GM12873 (cell line): ENCODE measurements around the gene NAA25.

Source experiments
- TF ChIP-seq, protein P1 (sequence below): IDR thresholded peaks from 2 replicates; pipeline ENCODE4 v1.5.1; 2012; ENCODE audit warnings: low read depth, mild to moderate bottlenecking, moderate library complexity, low read length, control low read depth; ENCODE audit not compliant: insufficient read depth; ENCODE audit errors: missing control alignments

Gene NAA25

DNA sequence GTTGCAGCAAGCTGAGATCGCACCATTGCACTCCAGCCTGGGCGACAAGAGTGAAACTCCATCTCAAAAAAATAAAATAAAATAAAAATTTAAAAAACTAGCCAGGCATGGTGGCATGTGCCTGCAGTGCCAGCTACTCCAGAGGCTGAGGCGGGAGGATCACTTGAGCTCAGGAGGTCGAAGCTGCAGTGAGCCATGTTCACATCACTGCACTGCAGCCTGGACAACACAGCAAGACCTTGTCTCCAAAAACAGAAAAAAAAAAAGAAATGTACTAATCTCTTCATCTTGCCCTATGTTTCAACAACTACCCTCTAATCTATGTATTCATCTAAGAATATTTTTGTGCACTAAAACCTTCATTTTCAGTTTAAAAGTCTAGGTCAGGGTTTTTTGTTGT lies 6.5 kb downstream of the NAA25 start:
- TF ChIP-seq, protein P1, sequence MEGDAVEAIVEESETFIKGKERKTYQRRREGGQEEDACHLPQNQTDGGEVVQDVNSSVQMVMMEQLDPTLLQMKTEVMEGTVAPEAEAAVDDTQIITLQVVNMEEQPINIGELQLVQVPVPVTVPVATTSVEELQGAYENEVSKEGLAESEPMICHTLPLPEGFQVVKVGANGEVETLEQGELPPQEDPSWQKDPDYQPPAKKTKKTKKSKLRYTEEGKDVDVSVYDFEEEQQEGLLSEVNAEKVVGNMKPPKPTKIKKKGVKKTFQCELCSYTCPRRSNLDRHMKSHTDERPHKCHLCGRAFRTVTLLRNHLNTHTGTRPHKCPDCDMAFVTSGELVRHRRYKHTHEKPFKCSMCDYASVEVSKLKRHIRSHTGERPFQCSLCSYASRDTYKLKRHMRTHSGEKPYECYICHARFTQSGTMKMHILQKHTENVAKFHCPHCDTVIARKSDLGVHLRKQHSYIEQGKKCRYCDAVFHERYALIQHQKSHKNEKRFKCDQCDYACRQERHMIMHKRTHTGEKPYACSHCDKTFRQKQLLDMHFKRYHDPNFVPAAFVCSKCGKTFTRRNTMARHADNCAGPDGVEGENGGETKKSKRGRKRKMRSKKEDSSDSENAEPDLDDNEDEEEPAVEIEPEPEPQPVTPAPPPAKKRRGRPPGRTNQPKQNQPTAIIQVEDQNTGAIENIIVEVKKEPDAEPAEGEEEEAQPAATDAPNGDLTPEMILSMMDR, result no peak

DNA sequence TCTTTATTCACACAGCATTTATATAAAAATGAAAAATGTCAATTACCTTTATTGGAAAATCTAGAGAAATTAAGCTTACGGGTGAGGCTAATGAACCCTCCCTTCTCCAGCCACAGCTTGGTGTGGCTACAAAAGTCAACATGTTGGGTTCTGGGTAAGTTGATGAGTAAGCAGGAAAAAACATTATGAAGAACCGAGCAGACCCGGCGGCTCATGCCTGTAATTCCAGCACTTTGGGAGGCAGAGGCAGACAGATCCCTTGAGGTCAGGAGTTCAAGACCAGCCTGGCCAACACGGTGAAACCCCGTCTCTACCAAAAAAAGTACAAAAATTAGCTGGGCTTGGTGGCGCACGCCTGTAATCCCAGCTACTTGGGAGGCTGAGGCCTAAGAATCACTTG lies 10.9 kb downstream of the NAA25 start:
- TF ChIP-seq, protein P1, result no peak

DNA sequence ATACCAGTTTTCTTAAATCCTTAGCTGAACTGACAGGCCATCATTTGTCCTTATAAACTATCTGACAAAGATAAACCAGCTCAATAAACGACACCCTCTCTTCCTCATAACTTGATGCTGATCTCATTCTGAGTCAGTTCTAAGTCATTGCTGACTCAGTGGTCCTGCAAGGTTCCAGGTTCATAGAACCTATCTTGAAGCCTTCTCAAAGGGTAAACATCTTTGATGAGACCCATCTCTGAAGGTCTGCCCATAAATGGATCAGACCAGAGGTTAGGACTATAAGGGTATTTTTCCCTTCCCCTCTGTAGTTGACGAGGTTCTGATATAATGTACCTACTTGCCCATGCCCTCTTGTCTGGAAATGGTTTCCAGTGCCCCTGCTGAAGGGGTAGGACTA lies 11.9 kb downstream of the NAA25 start:
- TF ChIP-seq, protein P1, result no peak

DNA sequence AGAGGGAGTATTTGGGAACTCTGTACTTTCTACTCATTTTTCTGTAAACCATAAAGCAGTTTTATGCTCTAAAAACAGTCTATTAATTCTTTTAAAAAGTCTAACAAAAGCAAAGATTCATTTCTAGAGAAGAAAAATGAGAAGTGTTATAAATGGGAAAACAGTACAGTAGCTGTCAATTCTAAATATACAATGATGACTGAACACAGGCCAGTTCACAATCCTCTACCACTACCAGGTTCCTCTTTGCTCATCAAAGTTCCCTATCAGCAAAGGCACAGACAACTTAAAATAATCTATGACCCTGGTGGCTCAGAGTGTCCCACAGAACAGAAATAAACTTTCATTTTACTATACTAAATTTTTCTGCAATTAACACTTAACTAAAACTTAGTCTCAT lies 12.5 kb downstream of the NAA25 start:
- TF ChIP-seq, protein P1, result no peak

DNA sequence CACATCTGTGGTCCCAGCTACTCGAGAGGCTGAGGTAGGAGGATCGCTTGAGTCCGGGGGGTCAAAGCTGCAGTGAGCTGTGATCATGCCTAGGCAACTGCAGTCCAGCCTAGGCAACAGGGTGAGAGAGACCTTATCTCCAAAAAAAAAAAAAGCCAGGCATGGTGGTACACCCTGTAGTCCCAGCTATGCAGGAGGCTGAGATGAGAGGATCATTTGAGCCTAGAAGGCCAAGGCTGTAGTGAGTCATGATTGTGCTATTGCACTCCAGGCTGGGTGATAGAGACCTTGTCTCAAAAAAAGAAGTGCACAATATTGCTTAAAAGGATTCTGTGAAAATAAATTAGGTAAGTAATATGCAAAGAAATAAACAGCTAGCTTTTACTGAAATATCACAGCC lies 17.0 kb downstream of the NAA25 start:
- TF ChIP-seq, protein P1, result no peak

DNA sequence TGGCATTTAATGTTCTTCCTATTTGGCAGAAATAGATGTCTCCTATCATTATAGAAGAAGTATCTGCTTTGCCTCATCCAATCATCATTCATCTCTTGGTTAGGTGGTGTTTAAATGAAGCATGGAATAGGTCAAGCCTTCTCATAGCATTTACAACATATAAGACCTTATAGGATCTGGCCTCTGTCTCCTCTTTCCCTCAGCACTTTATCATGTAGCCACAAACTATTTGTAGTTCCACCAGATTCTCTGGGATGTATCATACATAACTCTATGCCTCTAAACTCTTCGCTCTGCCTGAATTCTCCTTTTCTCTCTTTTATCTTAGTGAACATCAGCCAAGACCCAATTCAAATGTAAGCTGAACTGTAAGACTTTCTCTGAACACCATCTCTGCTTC lies 20.7 kb downstream of the NAA25 start:
- TF ChIP-seq, protein P1, result no peak

DNA sequence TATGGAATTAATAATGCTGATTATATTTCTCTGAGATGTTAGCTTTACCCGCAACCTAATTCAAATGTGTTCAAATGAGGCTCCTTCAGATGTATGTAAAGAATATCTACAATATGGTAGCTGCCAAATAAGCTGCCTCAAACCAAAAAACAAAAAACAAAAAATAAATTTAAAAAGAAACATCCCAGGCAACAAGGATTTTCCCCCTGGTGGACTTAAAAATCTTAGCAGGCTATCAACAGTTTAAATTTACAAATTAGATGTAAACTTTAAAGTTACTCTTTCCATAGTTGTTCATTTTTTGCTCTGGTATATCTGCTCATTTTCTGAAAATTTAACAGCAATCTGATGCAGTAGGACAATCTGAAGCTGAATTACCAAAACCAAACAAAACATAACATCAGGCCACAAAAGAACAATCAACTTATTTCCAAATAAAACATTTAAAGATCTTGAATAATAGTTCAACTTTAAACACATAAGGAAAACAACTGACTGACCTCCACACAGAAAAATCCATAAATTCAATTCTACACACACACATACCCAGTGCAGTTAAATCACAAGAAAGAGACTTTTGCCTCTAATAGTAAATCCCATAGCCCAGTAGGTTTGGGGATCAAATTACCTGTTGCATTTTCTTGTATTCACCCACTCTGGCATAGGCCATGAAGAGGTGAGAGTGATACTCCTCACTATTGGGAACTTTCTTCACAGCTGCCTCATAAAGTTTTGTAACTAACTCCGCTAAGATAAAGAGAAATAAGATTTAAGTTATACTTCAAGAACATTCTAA lies 21.3 kb downstream of the NAA25 start:
- TF ChIP-seq, protein P1, result no peak
